RWPE1 (cell line): ENCODE results near the gene SULT1A2.
"Not testable (repeated sequence)": the region's sequence is repeated elsewhere in the genome, so short reads cannot be mapped to it uniquely, and the experiment has no call there.

Experiments used
- CTCF ChIA-PET: fragments of 350-600 bp; sonication (Branson Sonifier 250); formaldehyde crosslinking; extraction: SDS; loops from one replicate; lab custom pipeline; 2021; lab: Yijun Ruan, JAX
- POLR2A ChIA-PET: fragments of 400-600 bp; formaldehyde crosslinking; extraction: SDS; loops from one replicate; lab custom pipeline; 2020; ENCODE audit warnings: antibody characterized with exemption; ENCODE audit not compliant: low non-redundant PET; lab: Yijun Ruan, JAX
- DNase-seq: peaks from one replicate; pipeline ENCODE4 v3.0.0; 2012; ENCODE audit warnings: low spot score
- H3K27ac ChIP-seq: fragments of 450-650 bp; 2 replicates; pipeline ENCODE4 v1.5.1; 2017
- CTCF ChIP-seq: fragments of 450-650 bp; conservative IDR thresholded peaks from 2 replicates; pipeline ENCODE4 v1.5.1; 2017; ENCODE audit warnings: low read depth, mild to moderate bottlenecking

Gene SULT1A2

GRCh38 chr16:28610595-28611191 is 13.8 kb upstream of the SULT1A2 start:
- no peak overlapping the region for H3K27ac ChIP-seq
- TF ChIP-seq CTCF: no peak
- ChIA-PET POLR2A (interaction anchor here (1.2 kb wide), 1 partner anchor 13 kb away, joined by 6 read pairs; no protein-coding TSS in a partner anchor), CTCF (interaction anchor here (0.6 kb wide), 1 partner anchor 42 kb away, joined by 3 read pairs; no protein-coding TSS in a partner anchor)
- DNase-seq: no peak

- POLR2A ChIA-PET: no interaction called here
- H3K27ac ChIP-seq: peak within 1 kb of the TSS; percentile 31
- CTCF ChIA-PET: interaction anchor here (0.6 kb wide), 1 partner anchor 42 kb away, joined by 3 read pairs; no protein-coding TSS in a partner anchor
- TF ChIP-seq CTCF: no peak
- DNase-seq: no peak
These were observed 13.1 kb upstream of the SULT1A2 start, which contains the start of gene SULT1A1 for GRCh38 chr16:28609631-28610594. SULT1A1 (minus strand) TSS chr16:28610044; CDS start chr16:28608855, 1,189 bp downstream.

GRCh38 chr16:28608867-28609596 is 12.2 kb upstream of the SULT1A2 start:
- POLR2A ChIA-PET, CTCF ChIA-PET, DNase-seq: not testable (repeated sequence)
- H3K27ac ChIP-seq: peak overlapping the region; percentile 31

- DNase-seq, H3K27ac ChIP-seq, POLR2A ChIA-PET, CTCF ChIA-PET: not testable (repeated sequence)
These were observed 11.6 kb upstream of the SULT1A2 start for GRCh38 chr16:28608496-28608808.

- CTCF ChIA-PET, DNase-seq, POLR2A ChIA-PET, H3K27ac ChIP-seq: not testable (repeated sequence)
These were observed 11.0 kb upstream of the SULT1A2 start for GRCh38 chr16:28607681-28608495.

- no peak for DNase-seq
These were observed 10.3 kb upstream of the SULT1A2 start for GRCh38 chr16:28607116-28607623.

More at GRCh38 chr16:28607116-28607623, 10.3 kb upstream of the SULT1A2 start:
- no peak overlapping the region for H3K27ac ChIP-seq
- no peak for TF ChIP-seq CTCF
- POLR2A ChIA-PET: no interaction called here
- CTCF ChIA-PET: no interaction called here
